ENCODE data around the gene CCL13. TPM values are rescaled to one million over a fixed set of nuclear protein-coding genes. Genes with fewer than 3 reads are reported as not detected.

CCL13 gene
- total and polyA plus RNA-seq, 2 experiments from 2014 or later, result not detected

DNA sequence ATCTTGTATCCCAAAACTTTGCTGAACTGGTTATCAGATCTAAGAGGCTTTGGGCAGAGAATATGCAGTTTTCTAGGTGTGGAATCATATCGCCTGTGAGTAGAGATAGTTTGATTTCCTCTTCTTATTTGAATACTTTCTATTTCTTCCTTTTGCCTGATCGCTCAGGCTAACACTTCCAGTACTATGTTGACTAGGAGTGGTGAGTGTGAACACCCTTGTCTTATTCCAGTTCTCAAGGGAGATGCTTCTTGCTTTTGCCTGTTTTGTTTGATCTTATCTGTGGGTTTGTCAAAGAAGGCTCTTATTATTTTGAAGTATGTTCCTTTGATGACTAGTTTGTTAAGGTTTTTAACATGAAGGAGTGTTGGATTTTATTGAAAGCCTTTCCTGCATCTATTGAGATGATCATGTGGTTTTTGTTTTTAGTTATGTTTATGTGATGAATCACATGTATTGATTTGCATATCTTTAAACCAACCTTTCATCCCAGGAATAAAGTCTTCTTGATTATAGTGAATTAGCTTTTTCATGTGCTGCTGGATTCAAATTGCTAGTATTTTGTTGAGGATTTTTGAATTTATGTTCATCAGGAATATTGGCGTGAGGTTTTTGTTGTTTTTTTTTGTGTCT lies 17.0 kb upstream of the CCL13 start:
- Histone ChIP-seq H3K79me2 (no peaks in the 10 kb centered on the region), H3K4me1 (ENCODE audit: insufficient read depth) (no peaks in the 10 kb centered on the region), H3K9me3 (ENCODE audit: low read depth) (no peaks in the 10 kb centered on the region), H3K27ac (no peak overlapping the region), H3K27me3 (no peaks in the 10 kb centered on the region), H2AFZ (no peak overlapping the region), H3K4me2 (no peak overlapping the region), H3K4me3 (no peak overlapping the region), H3K9me2 (replicated peaks; ENCODE audit: insufficient read depth) (no peaks in the 10 kb centered on the region), H3K36me3 (replicated peaks; ENCODE audit: insufficient read depth, low read depth) (no peaks in the 10 kb centered on the region), H4K20me1 (ENCODE audit: insufficient read depth, poor library complexity, severe bottlenecking) (no peaks in the 10 kb centered on the region)
- TF ChIP-seq EZH2 (IDR thresholded peaks at IDR 0.05; ENCODE audit: borderline replicate concordance), result no peak
- TF ChIP-seq, protein P1, sequence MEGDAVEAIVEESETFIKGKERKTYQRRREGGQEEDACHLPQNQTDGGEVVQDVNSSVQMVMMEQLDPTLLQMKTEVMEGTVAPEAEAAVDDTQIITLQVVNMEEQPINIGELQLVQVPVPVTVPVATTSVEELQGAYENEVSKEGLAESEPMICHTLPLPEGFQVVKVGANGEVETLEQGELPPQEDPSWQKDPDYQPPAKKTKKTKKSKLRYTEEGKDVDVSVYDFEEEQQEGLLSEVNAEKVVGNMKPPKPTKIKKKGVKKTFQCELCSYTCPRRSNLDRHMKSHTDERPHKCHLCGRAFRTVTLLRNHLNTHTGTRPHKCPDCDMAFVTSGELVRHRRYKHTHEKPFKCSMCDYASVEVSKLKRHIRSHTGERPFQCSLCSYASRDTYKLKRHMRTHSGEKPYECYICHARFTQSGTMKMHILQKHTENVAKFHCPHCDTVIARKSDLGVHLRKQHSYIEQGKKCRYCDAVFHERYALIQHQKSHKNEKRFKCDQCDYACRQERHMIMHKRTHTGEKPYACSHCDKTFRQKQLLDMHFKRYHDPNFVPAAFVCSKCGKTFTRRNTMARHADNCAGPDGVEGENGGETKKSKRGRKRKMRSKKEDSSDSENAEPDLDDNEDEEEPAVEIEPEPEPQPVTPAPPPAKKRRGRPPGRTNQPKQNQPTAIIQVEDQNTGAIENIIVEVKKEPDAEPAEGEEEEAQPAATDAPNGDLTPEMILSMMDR (IDR thresholded peaks at IDR 0.05; ENCODE audit: poor library complexity), result no peak
- no peak for TF ChIP-seq EZH2phosphoT487 (IDR thresholded peaks at IDR 0.05; ENCODE audit: low read depth, severe bottlenecking, unreplicated experiment)
- WGBS (ENCODE audit: low lambda C conversion rate, missing lambda C conversion rate), result 92% methylated on average over 3 of the region's 3 CpGs
- DNase-seq (ENCODE audit: low spot score), result no peak

DNA sequence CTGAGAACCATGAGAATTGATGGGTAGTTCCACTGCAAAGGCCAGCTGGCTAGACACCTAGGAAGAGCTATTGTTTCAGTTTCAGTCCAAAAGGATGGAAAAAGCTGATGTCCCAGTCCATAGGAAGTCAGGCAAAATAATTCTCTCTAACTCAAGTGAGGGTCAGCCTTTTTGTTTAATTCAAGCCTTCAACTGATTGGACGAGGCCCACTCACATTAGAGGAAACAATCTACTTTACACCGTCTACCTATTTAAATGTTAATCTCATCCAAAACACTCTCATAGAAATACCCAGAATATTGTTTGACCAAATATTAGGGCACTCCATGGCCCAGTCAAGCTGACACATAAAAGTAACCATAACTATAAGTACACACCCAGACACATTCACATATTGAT lies 14.4 kb upstream of the CCL13 start:
- Histone ChIP-seq H3K4me1 (ENCODE audit: insufficient read depth) (no peaks in the 10 kb centered on the region), H4K20me1 (ENCODE audit: insufficient read depth, poor library complexity, severe bottlenecking) (no peaks in the 10 kb centered on the region), H3K4me3 (no peak overlapping the region), H3K9me2 (replicated peaks; ENCODE audit: insufficient read depth) (no peaks in the 10 kb centered on the region), H3K27me3 (no peaks in the 10 kb centered on the region), H3K36me3 (replicated peaks; ENCODE audit: insufficient read depth, low read depth) (no peaks in the 10 kb centered on the region), H3K9me3 (ENCODE audit: low read depth) (no peaks in the 10 kb centered on the region), H3K79me2 (no peaks in the 10 kb centered on the region), H3K4me2 (no peak overlapping the region), H2AFZ (no peak overlapping the region), H3K27ac (no peak overlapping the region)
- no peak for DNase-seq (ENCODE audit: low spot score)
- TF ChIP-seq, protein P1 (IDR thresholded peaks at IDR 0.05; ENCODE audit: poor library complexity), result no peak
- 95% methylated on average over 2 of the region's 2 CpGs for WGBS (ENCODE audit: low lambda C conversion rate, missing lambda C conversion rate)

DNA sequence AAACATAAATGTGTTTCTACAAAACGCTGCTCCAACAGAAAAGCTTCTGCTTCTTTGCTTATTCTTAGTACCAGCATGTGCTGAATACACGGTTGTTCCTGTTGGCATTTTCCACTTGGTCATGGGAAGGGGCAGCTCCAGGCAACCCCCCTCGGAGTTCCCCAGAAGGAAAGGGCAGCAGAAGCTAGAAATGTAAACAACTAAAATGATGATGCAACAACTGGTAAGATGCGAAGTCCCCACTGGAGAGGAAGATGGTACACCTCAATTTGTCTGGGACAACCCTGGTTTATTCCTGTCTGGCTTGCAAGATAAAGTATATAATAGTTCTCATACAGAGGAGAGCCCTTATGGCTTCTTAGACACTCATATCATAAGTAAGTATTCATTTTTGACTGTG lies 9.2 kb upstream of the CCL13 start:
- no peak for DNase-seq (ENCODE audit: low spot score)
- Histone ChIP-seq H3K79me2 (no peaks in the 10 kb centered on the region), H3K4me1 (ENCODE audit: insufficient read depth) (no peaks in the 10 kb centered on the region), H3K27ac (no peak overlapping the region), H2AFZ (no peak overlapping the region), H3K4me3 (no peak overlapping the region), H3K9me3 (ENCODE audit: low read depth) (no peaks in the 10 kb centered on the region), H3K36me3 (replicated peaks; ENCODE audit: insufficient read depth, low read depth) (no peaks in the 10 kb centered on the region), H3K9me2 (replicated peaks; ENCODE audit: insufficient read depth) (no peaks in the 10 kb centered on the region), H3K27me3 (no peaks in the 10 kb centered on the region), H4K20me1 (ENCODE audit: insufficient read depth, poor library complexity, severe bottlenecking) (no peaks in the 10 kb centered on the region), H3K4me2 (no peak overlapping the region)
- 83% methylated on average over 4 of the region's 4 CpGs for WGBS (ENCODE audit: low lambda C conversion rate, missing lambda C conversion rate)
- TF ChIP-seq, protein P1 (IDR thresholded peaks at IDR 0.05; ENCODE audit: poor library complexity), result no peak
- TF ChIP-seq EZH2phosphoT487 (IDR thresholded peaks at IDR 0.05; ENCODE audit: low read depth, severe bottlenecking, unreplicated experiment), result no peak

DNA sequence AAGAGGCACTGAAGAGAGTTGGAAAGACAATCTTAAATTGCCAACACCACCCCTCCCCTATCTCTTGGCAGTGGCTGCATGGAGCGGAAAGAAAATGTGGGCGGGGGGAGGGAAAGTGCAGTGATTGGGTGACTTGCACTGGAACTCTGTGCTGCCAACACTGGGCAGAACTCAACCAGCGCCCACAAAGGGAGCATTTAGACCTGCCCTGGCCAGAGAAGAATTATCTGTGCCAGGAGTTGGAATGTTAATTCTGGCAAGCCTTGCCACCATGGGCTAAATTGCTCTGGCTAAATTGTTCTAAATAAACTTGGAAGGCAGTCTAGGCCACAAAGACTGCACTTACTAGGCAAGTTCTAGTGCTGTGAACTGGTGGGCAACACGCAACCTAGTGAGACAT lies 6.5 kb upstream of the CCL13 start:
- no peak overlapping the region for H3K27ac ChIP-seq
- H4K20me1 ChIP-seq (ENCODE audit: insufficient read depth, poor library complexity, severe bottlenecking), result no peaks in the 10 kb centered on the region
- 76% methylated on average over 4 of the region's 4 CpGs for WGBS (ENCODE audit: low lambda C conversion rate, missing lambda C conversion rate)
- DNase-seq (ENCODE audit: low spot score), result no peak
- no peaks in the 10 kb centered on the region for H3K27me3 ChIP-seq
- H3K4me3 ChIP-seq, result no peak overlapping the region
- H2AFZ ChIP-seq, result no peak overlapping the region
- H3K9me3 ChIP-seq (ENCODE audit: low read depth), result no peaks in the 10 kb centered on the region
- TF ChIP-seq EZH2 (IDR thresholded peaks at IDR 0.05; ENCODE audit: borderline replicate concordance), result no peak
- TF ChIP-seq, protein P1 (IDR thresholded peaks at IDR 0.05; ENCODE audit: poor library complexity), result no peak
- no peak for TF ChIP-seq EZH2phosphoT487 (IDR thresholded peaks at IDR 0.05; ENCODE audit: low read depth, severe bottlenecking, unreplicated experiment)
- no peaks in the 10 kb centered on the region for H3K79me2 ChIP-seq
- H3K36me3 ChIP-seq (replicated peaks; ENCODE audit: insufficient read depth, low read depth), result no peaks in the 10 kb centered on the region
- no peaks in the 10 kb centered on the region for H3K9me2 ChIP-seq (replicated peaks; ENCODE audit: insufficient read depth)
- H3K4me2 ChIP-seq, result no peak overlapping the region
- no peaks in the 10 kb centered on the region for H3K4me1 ChIP-seq (ENCODE audit: insufficient read depth)

All from hepatocyte (in vitro differentiated cells).